Suprapubic skin (tissue), 4 donors: ENCODE data around the gene ZNF410.

Experiments
- POLR2A ChIP-seq, 2 donors: fragments of 450-650 bp; IDR thresholded peaks; one replicate each; pipeline ENCODE4 v1.6.1; 2017; ENCODE audit warnings: antibody characterized with exemption in 2 of 2, mild to moderate bottlenecking in 2 of 2, moderate library complexity in 2 of 2
- POLR2AphosphoS5 ChIP-seq, 3 donors: sonication (generic); formaldehyde crosslinking; IDR thresholded peaks; one replicate each; pipeline ENCODE4 v1.6.1; 2017; ENCODE audit warnings: antibody characterized with exemption in 3 of 3
- TF ChIP-seq, protein P1 (sequence below), 2 donors: fragments of 200-600 bp in 1 of 2; fragments of 450-650 bp in 1 of 2; sonication (generic) in 1 of 2; IDR thresholded peaks; one replicate each; pipeline ENCODE4 v1.5.1; 2016 to 2019; ENCODE audit warnings: antibody characterized with exemption in 2 of 2, mild to moderate bottlenecking in 1 of 2, moderate library complexity in 1 of 2

DNA sequence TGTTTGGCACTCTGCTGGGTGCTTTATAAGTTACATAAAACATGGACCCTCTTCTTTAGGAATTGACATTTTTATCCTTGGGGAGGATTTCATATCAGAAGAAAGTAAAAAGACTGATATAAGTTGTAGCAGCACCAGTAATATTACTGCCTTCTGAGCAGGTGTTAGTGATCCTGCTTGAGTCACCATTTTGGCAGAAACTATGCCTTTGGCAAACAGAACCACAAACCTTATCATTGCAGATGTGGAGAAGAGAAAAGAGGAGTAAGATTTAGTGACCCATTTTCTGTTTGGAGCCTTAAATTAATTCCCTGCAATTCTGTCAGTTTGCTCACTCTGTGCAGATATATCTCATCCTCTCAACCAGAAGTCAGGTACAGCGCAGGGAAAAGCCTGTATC lies 23.0 kb downstream of the ZNF410 start:
- no peak for TF ChIP-seq POLR2A (IDR thresholded peaks at IDR 0.05)
- TF ChIP-seq, protein P1, sequence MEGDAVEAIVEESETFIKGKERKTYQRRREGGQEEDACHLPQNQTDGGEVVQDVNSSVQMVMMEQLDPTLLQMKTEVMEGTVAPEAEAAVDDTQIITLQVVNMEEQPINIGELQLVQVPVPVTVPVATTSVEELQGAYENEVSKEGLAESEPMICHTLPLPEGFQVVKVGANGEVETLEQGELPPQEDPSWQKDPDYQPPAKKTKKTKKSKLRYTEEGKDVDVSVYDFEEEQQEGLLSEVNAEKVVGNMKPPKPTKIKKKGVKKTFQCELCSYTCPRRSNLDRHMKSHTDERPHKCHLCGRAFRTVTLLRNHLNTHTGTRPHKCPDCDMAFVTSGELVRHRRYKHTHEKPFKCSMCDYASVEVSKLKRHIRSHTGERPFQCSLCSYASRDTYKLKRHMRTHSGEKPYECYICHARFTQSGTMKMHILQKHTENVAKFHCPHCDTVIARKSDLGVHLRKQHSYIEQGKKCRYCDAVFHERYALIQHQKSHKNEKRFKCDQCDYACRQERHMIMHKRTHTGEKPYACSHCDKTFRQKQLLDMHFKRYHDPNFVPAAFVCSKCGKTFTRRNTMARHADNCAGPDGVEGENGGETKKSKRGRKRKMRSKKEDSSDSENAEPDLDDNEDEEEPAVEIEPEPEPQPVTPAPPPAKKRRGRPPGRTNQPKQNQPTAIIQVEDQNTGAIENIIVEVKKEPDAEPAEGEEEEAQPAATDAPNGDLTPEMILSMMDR (IDR thresholded peaks at IDR 0.05), result no peak
- no peak for TF ChIP-seq POLR2AphosphoS5 (IDR thresholded peaks at IDR 0.05)
